Endothelial cell of umbilical vein (primary cell): ENCODE data around the gene RAD51B. TPM values are rescaled to one million over a fixed set of nuclear protein-coding genes. Genes with fewer than 3 reads are reported as not detected.

Experiments used
- BruUV-seq: library from RNA; stranded (reverse); fragments of 400-500 nt; replicated peaks from 2 replicates; lab custom pipeline; 2021; lab: Mats Ljungman, UMichigan
- CTCF ChIA-PET: fragments of 300-600, 350-600 bp; sonication (Branson Sonifier 250); formaldehyde crosslinking; loops from one replicate; lab custom pipeline; 2021; ENCODE audit warnings: antibody characterized with exemption, inconsistent platforms; lab: Charles Lee
- POLR2A ChIA-PET: fragments of 300-600, 350-600 bp; sonication (Branson Sonifier 250); formaldehyde crosslinking; loops from one replicate; lab custom pipeline; 2021; ENCODE audit warnings: antibody characterized with exemption, inconsistent platforms; lab: Charles Lee
- DNase-seq: peaks from one replicate; pipeline ENCODE4 v3.0.0-alpha.2; 2011; ENCODE audit warnings: low read depth, low spot score
- FAIRE-seq: peaks from 2 replicates; lab custom pipeline; 2011; peaks lifted over from hg19 to GRCh38; lab: Jason Lieb, UNC
- H2AFZ ChIP-seq: 2 replicates; pipeline ENCODE4 v1.6.0; 2012; ENCODE audit warnings: low read depth, low read length, control low read depth, inconsistent platforms
- H3K27ac ChIP-seq: 2 replicates; pipeline ENCODE4 v1.5.1; 2011; ENCODE audit warnings: low read depth, mild to moderate bottlenecking, control low read depth, low read length, moderate library complexity; ENCODE audit not compliant: insufficient read depth
- H3K27me3 ChIP-seq, 2 experiments: 2 replicates each; pipeline versions ENCODE4 v1.6.0 to v1.6.1; 2011; ENCODE audit warnings: low read length in 2 of 2, mixed read lengths in 1 of 2; ENCODE audit not compliant: control insufficient read depth in 2 of 2, insufficient read depth in 2 of 2
- H3K36me3 ChIP-seq, 2 experiments: 2 replicates in 1 of 2; 3 replicates in 1 of 2; pipeline ENCODE4 v1.5.1; 2011; ENCODE audit warnings: low read length in 2 of 2, mild to moderate bottlenecking in 1 of 2, moderate library complexity in 1 of 2; ENCODE audit not compliant: control insufficient read depth in 2 of 2, insufficient read depth in 2 of 2; ENCODE audit errors: extremely low read depth in 1 of 2
- H3K4me1 ChIP-seq: 3 replicates; pipeline ENCODE4 v1.5.1; 2011; ENCODE audit warnings: mild to moderate bottlenecking, low read length; ENCODE audit not compliant: control insufficient read depth, insufficient read depth; ENCODE audit errors: extremely low read depth
- H3K4me2 ChIP-seq: 2 replicates; pipeline ENCODE4 v1.6.1; 2011; ENCODE audit warnings: low read length, control low read depth, mixed read lengths; ENCODE audit not compliant: insufficient read depth
- H3K4me3 ChIP-seq, 3 experiments: fragments of 200-600 bp in 1 of 3; sonication (generic), shearing (Covaris generic) in 1 of 3; replicated peaks in 1 of 3; 2 replicates each; pipeline ENCODE4 v1.5.1; 2011 to 2016; ENCODE audit warnings: control low read depth in 3 of 3, low read length in 3 of 3, mild to moderate bottlenecking in 2 of 3, inconsistent platforms in 1 of 3, low read depth in 1 of 3, moderate library complexity in 1 of 3; ENCODE audit not compliant: insufficient read depth in 1 of 3
- H3K79me2 ChIP-seq: 2 replicates; pipeline ENCODE4 v1.6.0; 2012; ENCODE audit warnings: low read length, inconsistent platforms; ENCODE audit not compliant: control insufficient read depth, insufficient read depth
- H3K9ac ChIP-seq: replicated peaks from 2 replicates; pipeline ENCODE3; 2011; ENCODE audit warnings: low read length, control low read depth; ENCODE audit not compliant: insufficient read depth; ENCODE audit errors: extremely low read depth
- H3K9me1 ChIP-seq: replicated peaks from 3 replicates; pipeline ENCODE4 v1.6.0; 2011; ENCODE audit warnings: mild to moderate bottlenecking, low read length; ENCODE audit not compliant: control insufficient read depth, insufficient read depth; ENCODE audit errors: extremely low read depth
- H3K9me3 ChIP-seq: replicated peaks from 2 replicates; pipeline ENCODE4 v1.5.1; 2012; ENCODE audit warnings: low read length, inconsistent platforms; ENCODE audit not compliant: control insufficient read depth, insufficient read depth
- H4K20me1 ChIP-seq: replicated peaks from 2 replicates; pipeline ENCODE3; 2011; ENCODE audit warnings: mild to moderate bottlenecking, low read length; ENCODE audit not compliant: control insufficient read depth, insufficient read depth; ENCODE audit errors: extremely low read depth
- CTCF ChIP-seq, 2 donors: IDR thresholded peaks; 1 replicate in 1 of 2; 2 replicates in 1 of 2; pipeline ENCODE4 v1.5.1; 2011; ENCODE audit warnings: low read length in 2 of 2, mild to moderate bottlenecking in 2 of 2, moderate library complexity in 2 of 2, control low read depth in 1 of 2, inconsistent platforms in 1 of 2, low read depth in 1 of 2; ENCODE audit not compliant: insufficient read depth in 1 of 2; ENCODE audit errors: extremely low read depth in 1 of 2
- GATA2 ChIP-seq: IDR thresholded peaks from 2 replicates; pipeline ENCODE4 v1.7.0; 2011; ENCODE audit warnings: low read depth, mild to moderate bottlenecking, moderate library complexity, mixed read lengths, low read length; ENCODE audit not compliant: insufficient read length, insufficient read depth
- dilution Hi-C: fragments of 300-500 bp; cut with MboI; formaldehyde crosslinking; loops from one replicate; pipeline ENCODE4 v1.15.0; 2019; ENCODE audit warnings: low sequenced_read_pairs; ENCODE audit not compliant: extremely low pct_ligation_motif_present
- intact Hi-C: fragments of 100-400 bp; cut with micrococcal nuclease; formaldehyde crosslinking; loops from one replicate; pipeline ENCODE4 v1.10.0; 2022
- polyA plus RNA-seq, 4 experiments: library from polyadenylated mRNA; depleted of rRNA in 3 of 4; stranded (reverse) in 3 of 4; unstranded in 1 of 4; fragments of >200 nt; gene quantifications; 2 replicates each; pipeline versions ENCODE4 v1.2.1 to v1.2.3, GENCODE V29; 2011 to 2012; ENCODE audit warnings: missing spikeins in 1 of 4
- total RNA-seq: library from RNA; stranded (reverse); gene quantifications from 2 replicates; pipeline ENCODE4 v1.2.3, GENCODE V29; 2021

The RAD51B gene
- total and polyA plus RNA-seq, 2 donors (not counting 3 experiments of a cell fraction or from before 2014, with no cell fraction given): 3.9 to 19.0 TPM

DNA sequence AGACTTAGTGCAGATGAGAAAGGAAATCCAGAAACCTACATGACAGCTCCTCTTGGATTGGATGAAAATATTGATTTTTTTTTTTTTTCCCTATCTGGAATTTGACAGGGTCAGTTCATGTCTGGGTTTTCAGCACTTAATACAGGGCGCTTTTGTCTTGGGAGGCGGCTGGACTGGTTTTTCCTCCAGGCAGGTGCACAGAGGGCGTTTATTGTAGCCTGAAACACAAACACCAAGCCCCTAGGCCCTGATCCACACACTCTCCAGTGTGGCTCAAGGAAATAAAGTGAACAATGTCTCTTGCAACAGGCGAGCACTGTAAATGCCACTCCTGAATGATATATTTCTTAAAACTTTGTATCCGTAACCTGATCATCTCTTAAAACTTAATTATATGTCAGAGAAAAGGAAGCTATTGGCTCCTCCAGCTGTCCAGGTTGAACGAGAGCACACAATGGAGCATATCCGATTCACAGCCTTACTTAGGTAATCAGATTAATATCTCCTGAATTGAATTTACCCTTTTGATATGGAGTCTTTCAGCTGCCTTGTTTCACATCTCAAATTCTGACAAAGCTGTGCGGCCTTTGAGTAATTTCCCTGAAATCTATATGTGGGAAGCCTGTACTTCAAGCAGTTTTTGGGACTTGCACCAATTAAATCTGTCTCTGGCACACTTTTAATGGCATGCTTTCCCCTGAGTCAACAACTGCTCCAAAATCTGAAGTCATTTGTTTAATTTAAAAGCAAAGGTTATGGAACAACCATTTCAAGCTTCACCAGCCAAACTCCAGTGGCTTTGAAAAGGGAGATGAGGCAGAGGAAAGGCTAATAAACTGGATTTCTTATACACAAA, 487.6 kb downstream of the RAD51B start:
- no peak overlapping the region for H3K27ac ChIP-seq
- BruUV-seq: no TSS peak
- dilution Hi-C loops: no loop called here

More for the DNA sequence above, 487.6 kb downstream of the RAD51B start:
- Histone ChIP-seq H4K20me1 (no peaks in the 10 kb centered on the region), H2AFZ (no peak overlapping the region), H3K9me1 (no peaks in the 10 kb centered on the region), H3K9me3 (no peaks in the 10 kb centered on the region), H3K4me1 (peaks cover 9% of the 10 kb centered on the region), H3K4me2 (no peak overlapping the region), H3K9ac (no peak overlapping the region), H3K36me3 (no peaks in the 10 kb centered on the region), H3K79me2 (no peaks in the 10 kb centered on the region), H3K27me3 (no peaks in the 10 kb centered on the region), H3K4me3 (no peak overlapping the region)
- no peak for FAIRE-seq
- intact Hi-C loops: no loop called here
- ChIA-PET CTCF (interaction anchor here (1.1 to 1.5 kb wide), 4 partner anchors 8 to 21 kb away, joined by 3 to 4 read pairs (median 4); no protein-coding TSS in a partner anchor), POLR2A (interaction anchor here (1.9 kb wide), 1 partner anchor 486 kb away, joined by 8 read pairs; the partner anchor contains the start of gene ZFP36L1)
- no peak for DNase-seq
- TF ChIP-seq GATA2: no peak
- no peak for TF ChIP-seq CTCF (IDR thresholded peaks at IDR 0.05; ENCODE audit: extremely low read depth in 1 of 2, insufficient read depth in 1 of 2, low read depth in 1 of 2, low read length in 2 of 2)
